ENCODE data around the gene LRG1. TPM values are rescaled to one million over a fixed set of nuclear protein-coding genes. Genes with fewer than 3 reads are reported as not detected.

LRG1 gene
- total and polyA plus RNA-seq, 9 of the 15 experiments (the other 6 are each of a cell fraction or from before 2014, with no cell fraction given) = 1.5 to 11.9 (median 8.7) TPM

GRCh38 chr19:4581666-4582553, 42.1 kb upstream of the LRG1 start:
- Histone ChIP-seq H2AFZ (ENCODE audit: low read depth, low read length) (no peak overlapping the region), H3K27me3 (ENCODE audit: control insufficient read depth in 2 of 2, insufficient read depth in 2 of 2, low read length in 2 of 2) (no peaks in the 10 kb centered on the region), H3K4me3 (peak overlapping the region; percentile 41; the same call in 1 of the 2 replicates), H3K27ac (ENCODE audit: extremely low read depth, low read depth, low read length) (no peak overlapping the region), H3K4me1 (replicated peaks in 1 of 2; ENCODE audit: control insufficient read depth in 2 of 2, insufficient read depth in 2 of 2, low read length in 2 of 2) (peaks cover 13 to 53% of the 10 kb centered on the region in 2 experiments), H3K36me3 (ENCODE audit: control insufficient read depth, insufficient read depth, low read length) (no peaks in the 10 kb centered on the region), H3K9me3 (replicated peaks; ENCODE audit: control insufficient read depth, insufficient read depth, low read depth, low read length) (no peaks in the 10 kb centered on the region), H4K20me1 (replicated peaks; ENCODE audit: control insufficient read depth, insufficient read depth, low read length) (peaks cover 4% of the 10 kb centered on the region), H3K4me2 (ENCODE audit: insufficient read depth, low read length) (peak overlapping the region; percentile 31), H3K9ac (ENCODE audit: insufficient read depth in 1 of 2, low read depth in 2 of 2, low read length in 2 of 2) (peak overlapping the region in 1 of 2 experiments; percentile 51; a peak in 1 of 4 replicates), H3K79me2 (ENCODE audit: control insufficient read depth, insufficient read depth, low read length) (no peaks in the 10 kb centered on the region), H3K9me1 (ENCODE audit: control insufficient read depth, insufficient read depth, low read length) (no peaks in the 10 kb centered on the region)
- BruUV-seq (replicated peaks) = no TSS peak
- peak; percentile 4; the same call in 1 of the 3 replicates for ATAC-seq
- 16% methylated on average over 15 of the region's 57 CpGs for WGBS (ENCODE audit: insufficient coverage, low coverage, missing lambda C conversion rate)
- POLR2A ChIA-PET = no interaction called here
- peak; percentile 76 to 94 (median 92) for DNase-seq (ENCODE audit: extremely low read depth in 1 of 4, low spot score in 3 of 4)
- peak; percentile 51 for FAIRE-seq
- in situ Hi-C loops (cut with MboI) = no loop called here
- CTCF ChIA-PET (ENCODE audit: low intra/inter-chr PET ratio) = no interaction called here
- intact Hi-C loops (cut with micrococcal nuclease) = no loop called here
- TF ChIP-seq IFI16 (CRISPR knock-in tag; IDR thresholded peaks at IDR 0.05) = no peak
- no peak for TF ChIP-seq HOXB6 (CRISPR knock-in tag; IDR thresholded peaks at IDR 0.05; ENCODE audit: borderline replicate concordance)
- peak; percentile 96 for TF ChIP-seq NEUROD1 (IDR thresholded peaks at IDR 0.05; ENCODE audit: borderline replicate concordance, low read depth, low read length, partially characterized antibody)
- 0 out of 2 replicates have a peak, but pooled peaks have one; percentile 15 for TF ChIP-seq HNRNPL (IDR thresholded peaks at IDR 0.05; ENCODE audit: low read depth, low read length)
- TF ChIP-seq PTTG1 (tag; IDR thresholded peaks at IDR 0.05; ENCODE audit: low read depth) = no peak
- no peak for TF ChIP-seq HNRNPUL1 (IDR thresholded peaks at IDR 0.05; ENCODE audit: low read length)
- no peak for TF ChIP-seq MYNN (IDR thresholded peaks at IDR 0.05)
- TF ChIP-seq MYNN (CRISPR knock-in tag; IDR thresholded peaks at IDR 0.05) = no peak
- no peak for TF ChIP-seq ZNF609 (CRISPR knock-in tag; IDR thresholded peaks at IDR 0.05; ENCODE audit: borderline replicate concordance)
- peak; percentile 75 for TF ChIP-seq ZNF740 (CRISPR knock-in tag; IDR thresholded peaks at IDR 0.05)
- peak in 1 of 2 experiments; percentile 83; a peak in 2 of 4 replicates for TF ChIP-seq ZNF740 (tag; IDR thresholded peaks at IDR 0.05)
- no peak for TF ChIP-seq NR4A1 (CRISPR knock-in tag; IDR thresholded peaks at IDR 0.05)
- TF ChIP-seq NR4A1 (tag; IDR thresholded peaks at IDR 0.05) = no peak
- TF ChIP-seq FOXO4 (CRISPR knock-in tag; IDR thresholded peaks at IDR 0.05) = no peak
- no peak for TF ChIP-seq MCM5 (IDR thresholded peaks at IDR 0.05; ENCODE audit: low read depth)
